ENCODE results near the gene RUNX1. TPM values are rescaled to one million over a fixed set of nuclear protein-coding genes. Genes with fewer than 3 reads are reported as not detected.
"Not testable (repeated sequence)": the region's sequence is repeated elsewhere in the genome, so short reads cannot be mapped to it uniquely, and the experiment has no call there.

Gene RUNX1
- total RNA-seq, 2 donors from 2014 or later: 3.8 to 7.6 TPM

- peaks cover 0 to 32% of the 10 kb centered on the region in 2 donors for H3K4me1 ChIP-seq
- no peak for TF ChIP-seq CTCF (IDR thresholded peaks at IDR 0.05)
- H3K36me3 ChIP-seq: no peaks in the 10 kb centered on the region
- H3K27ac ChIP-seq: no peak overlapping the region
- DNase-seq (ENCODE audit: low spot score): no peak
- no peaks in the 10 kb centered on the region for H3K9me3 ChIP-seq
- no peak overlapping the region for H3K4me3 ChIP-seq
- no peaks in the 10 kb centered on the region for H3K27me3 ChIP-seq
Observed at GRCh38 chr21:34998176-34998575, 50.9 kb downstream of the RUNX1 start.

- H3K36me3 ChIP-seq: no peaks in the 10 kb centered on the region
- no peak overlapping the region for H3K4me3 ChIP-seq
- no peak for DNase-seq (ENCODE audit: low spot score)
- no peak overlapping the region for H3K27ac ChIP-seq
- H3K9me3 ChIP-seq: no peaks in the 10 kb centered on the region
- TF ChIP-seq CTCF (IDR thresholded peaks at IDR 0.05): no peak
- no peaks in the 10 kb centered on the region for H3K27me3 ChIP-seq
- H3K4me1 ChIP-seq: peaks cover 0 to 32% of the 10 kb centered on the region in 2 donors
Observed at GRCh38 chr21:34997294-34997693, 51.8 kb downstream of the RUNX1 start.

GRCh38 chr21:34996304-34997101 lies 52.6 kb downstream of the RUNX1 start:
- Histone ChIP-seq H3K36me3 (no peaks in the 10 kb centered on the region), H3K4me3 (no peak overlapping the region), H3K9me3 (no peaks in the 10 kb centered on the region), H3K27ac (no peak overlapping the region), H3K27me3 (no peaks in the 10 kb centered on the region), H3K4me1 (peaks cover 0 to 32% of the 10 kb centered on the region in 2 donors)
- TF ChIP-seq CTCF (IDR thresholded peaks at IDR 0.05): no peak
- DNase-seq (ENCODE audit: low spot score): peak; percentile 73

- Histone ChIP-seq H3K4me1 (peaks cover 0 to 32% of the 10 kb centered on the region in 2 donors), H3K27ac (no peak overlapping the region), H3K36me3 (no peaks in the 10 kb centered on the region), H3K4me3 (no peak overlapping the region), H3K27me3 (no peaks in the 10 kb centered on the region), H3K9me3 (no peaks in the 10 kb centered on the region)
- DNase-seq (ENCODE audit: low spot score): no peak
- no peak for TF ChIP-seq CTCF (IDR thresholded peaks at IDR 0.05)
Observed at GRCh38 chr21:34995979-34996303, 53.2 kb downstream of the RUNX1 start.

- H3K27me3 ChIP-seq: no peaks in the 10 kb centered on the region
- DNase-seq (ENCODE audit: low spot score): no peak
- no peak for TF ChIP-seq CTCF (IDR thresholded peaks at IDR 0.05)
- H3K9me3 ChIP-seq: no peaks in the 10 kb centered on the region
- H3K27ac ChIP-seq: no peak overlapping the region
- H3K36me3 ChIP-seq: no peaks in the 10 kb centered on the region
- peaks cover 0 to 32% of the 10 kb centered on the region in 2 donors for H3K4me1 ChIP-seq
- no peak overlapping the region for H3K4me3 ChIP-seq
Observed at GRCh38 chr21:34994766-34995631, 54.1 kb downstream of the RUNX1 start.

- H3K27ac ChIP-seq; H3K9me3 ChIP-seq; DNase-seq (ENCODE audit: low spot score); H3K4me3 ChIP-seq; H3K27me3 ChIP-seq; H3K36me3 ChIP-seq: not testable (repeated sequence)
- H3K4me1 ChIP-seq: peaks cover 0 to 22% of the 10 kb centered on the region in 2 donors
Observed at GRCh38 chr21:34993521-34993921, 55.6 kb downstream of the RUNX1 start.

Measured in right atrium auricular region (tissue), 2 donors.